H1 (cell line): ENCODE measurements around the gene TUBGCP2. TPM values are rescaled to one million over a fixed set of nuclear protein-coding genes. Genes with fewer than 3 reads are reported as not detected.

ENCODE experiments used
- ATF2 ChIP-seq: IDR thresholded peaks from 2 replicates; pipeline ENCODE4 v1.6.1; 2012; ENCODE audit warnings: low read length, inconsistent platforms
- CTBP2 ChIP-seq: IDR thresholded peaks from 2 replicates; pipeline ENCODE4 v1.7.0; 2011; ENCODE audit warnings: borderline replicate concordance, mild to moderate bottlenecking, moderate library complexity, mixed read lengths, low read length; ENCODE audit not compliant: insufficient read depth, insufficient read length
- E2F6 ChIP-seq: IDR thresholded peaks from 2 replicates; pipeline ENCODE4 v1.6.1; 2012; ENCODE audit warnings: inconsistent platforms
- EZH2 ChIP-seq: fragments of 200-600 bp; sonication (generic); IDR thresholded peaks from 2 replicates; pipeline ENCODE4 v1.7.1; 2012; ENCODE audit warnings: low read depth, mild to moderate bottlenecking, moderate library complexity, low read length, inconsistent platforms; ENCODE audit not compliant: severe bottlenecking
- GTF2F1 ChIP-seq: IDR thresholded peaks from 2 replicates; pipeline ENCODE4 v1.6.1; 2012; ENCODE audit warnings: low read depth, low read length, improper control_type of control experiment, borderline replicate concordance
- KDM1A ChIP-seq: fragments of 200-600, 300-600 bp; sonication (generic); IDR thresholded peaks from 2 replicates; pipeline ENCODE4 v1.7.1; 2016; ENCODE audit warnings: mild to moderate bottlenecking, low read length, borderline replicate concordance
- MAX ChIP-seq: IDR thresholded peaks from 2 replicates; pipeline ENCODE4 v1.6.1; 2012; ENCODE audit warnings: inconsistent platforms
- NRF1 ChIP-seq: IDR thresholded peaks from 2 replicates; pipeline ENCODE4 v1.6.1; 2011; ENCODE audit warnings: mild to moderate bottlenecking, low read depth, low read length, improper control_type of control experiment
- RBBP5 ChIP-seq: IDR thresholded peaks from 2 replicates; pipeline ENCODE4 v1.7.1; 2012; ENCODE audit warnings: low read depth, mild to moderate bottlenecking, inconsistent platforms, low read length, moderate library complexity, borderline replicate concordance
- RNF2 ChIP-seq: fragments of 200-900, 300-1000 bp; sonication (generic); IDR thresholded peaks from 2 replicates; pipeline ENCODE4 v1.7.1; 2016; ENCODE audit warnings: borderline replicate concordance, low read depth, mild to moderate bottlenecking, antibody characterized with exemption, low read length; ENCODE audit not compliant: poor library complexity, severe bottlenecking; ENCODE audit errors: missing control alignments
- RXRA ChIP-seq: IDR thresholded peaks from 2 replicates; pipeline ENCODE4 v1.6.1; 2011; ENCODE audit warnings: low read depth, mild to moderate bottlenecking, low read length, moderate library complexity; ENCODE audit not compliant: insufficient read depth
- SUZ12 ChIP-seq: fragments of 200-600 bp; sonication (generic); IDR thresholded peaks from 2 replicates; pipeline ENCODE4 v1.6.1; 2012; ENCODE audit warnings: mild to moderate bottlenecking, inconsistent platforms, low read length, moderate library complexity, mixed read lengths
- TCF12 ChIP-seq: IDR thresholded peaks from 2 replicates; pipeline ENCODE4 v1.6.1; 2011; ENCODE audit warnings: low read depth, mild to moderate bottlenecking, low read length
- YY1 ChIP-seq: IDR thresholded peaks from 2 replicates; pipeline ENCODE4 v1.6.1; 2011; ENCODE audit warnings: low read depth, mild to moderate bottlenecking, low read length
- polyA plus RNA-seq, 7 experiments: library from polyadenylated mRNA; depleted of rRNA in 3 of 7; stranded (reverse) in 5 of 7; unstranded in 2 of 7; fragments of >200 nt in 5 of 7; fragments of 200-250 nt in 2 of 7; gene quantifications; 1 replicate in 5 of 7; 2 replicates in 1 of 7; 4 replicates in 1 of 7; pipeline versions ENCODE4 v1.2.1 to v1.2.3, GENCODE V29; 2011 to 2013; ENCODE audit warnings: missing spikeins in 2 of 7, mixed read lengths in 2 of 7
- total RNA-seq: library from RNA; stranded (reverse); fragmentation: NEBNext Ultra II Directional; extraction: Animal tissue kit (Norgen Biotek cat#: 25700); gene quantifications from 2 replicates; pipeline ENCODE4 v1.2.1, GENCODE V29; 2021

TUBGCP2 gene
- total and polyA plus RNA-seq, 2 of the 8 experiments (the other 6 are each of a cell fraction or from before 2014, with no cell fraction given): 34.9 to 51.9 TPM

GRCh38 chr10:133231244-133231945 lies 77.3 kb downstream of the TUBGCP2 start (continued):
- TF ChIP-seq E2F6: peak; percentile 95
- no peak for TF ChIP-seq KDM1A
- no peak for TF ChIP-seq TCF12
- TF ChIP-seq GTF2F1: no peak
- no peak for TF ChIP-seq NRF1
- peak; percentile 65 for TF ChIP-seq EZH2
- no peak for TF ChIP-seq YY1
- TF ChIP-seq CTBP2: no peak
- peak; percentile 47; the same call in 1 of the 2 replicates for TF ChIP-seq SUZ12
- TF ChIP-seq RXRA: no peak
- no peak for TF ChIP-seq RNF2
- no peak for TF ChIP-seq ATF2
- TF ChIP-seq RBBP5: no peak
- peak; percentile 97 for TF ChIP-seq MAX
